NCI-H1930 (cell line): Measurements from ENCODE around the gene EPHA4.
A peak's percentile ranks its signal among the peaks of the same experiment; 100 is the strongest.

ENCODE experiments used
- DNase-seq, 2 experiments: peaks; one replicate each; lab custom pipeline; 2025; lab: John Stamatoyannopoulos, UW

EPHA4 gene

GRCh38 chr2:221439761-221440479 lies 132.2 kb downstream of the EPHA4 start:
- no peak for DNase-seq

DNA sequence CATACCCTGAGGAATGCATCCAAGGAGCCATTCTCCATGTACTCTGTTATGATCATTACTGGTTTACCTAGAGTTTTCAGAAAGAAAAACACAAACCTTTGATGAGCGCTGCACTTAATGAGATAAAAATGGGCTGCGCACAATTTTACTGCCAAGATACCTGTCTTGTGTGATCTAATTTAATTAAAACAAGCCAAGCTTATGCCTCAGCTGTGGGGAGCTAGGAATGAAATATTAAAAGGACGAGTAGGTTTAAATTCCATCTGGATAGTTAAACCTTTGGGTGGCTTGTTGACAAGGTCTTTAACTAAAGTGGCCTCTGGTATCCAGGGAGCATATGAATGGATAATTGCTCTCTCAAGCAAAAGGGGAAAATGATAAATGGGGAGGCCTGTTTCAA lies 135.0 kb downstream of the EPHA4 start:
- DNase-seq = peak in 1 of 2 experiments; percentile 13

DNA sequence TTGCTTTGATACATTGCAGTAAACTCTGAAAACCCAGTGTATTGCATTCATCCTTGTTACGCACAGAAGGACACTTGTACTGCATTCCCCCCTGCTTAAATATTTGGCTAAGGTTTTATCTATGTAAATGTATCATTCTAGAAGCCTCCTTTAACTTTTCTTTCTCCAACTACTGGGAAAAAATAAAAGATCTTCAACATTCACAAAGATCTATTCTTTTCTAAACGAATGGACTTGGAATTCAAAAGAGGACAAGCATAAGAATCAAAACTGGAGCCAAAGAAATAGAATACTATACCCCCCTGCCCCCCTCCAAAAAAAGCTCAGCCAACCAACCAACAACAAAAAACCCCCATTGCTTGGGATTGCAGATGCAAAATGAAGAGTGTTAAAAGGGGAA lies 136.9 kb downstream of the EPHA4 start:
- DNase-seq = peak in 1 of 2 experiments; percentile 64

DNA sequence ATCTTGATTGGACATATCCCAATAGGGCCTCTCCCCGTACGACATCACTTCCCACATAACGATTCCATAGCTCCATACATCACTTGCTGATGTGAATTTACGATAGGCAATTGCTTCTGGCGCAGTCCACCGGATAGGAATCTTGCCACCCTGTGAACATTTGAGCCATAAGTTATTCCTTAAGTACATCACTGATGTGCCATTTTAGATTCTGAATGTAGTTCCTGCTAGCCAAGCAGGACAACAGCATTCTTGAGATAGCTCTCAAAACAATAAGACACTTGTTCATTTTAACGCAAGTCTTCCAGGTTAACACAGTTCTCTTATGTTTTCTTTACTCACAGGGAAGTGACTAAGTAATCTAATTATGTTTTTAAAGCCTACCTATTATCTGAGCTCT lies 138.0 kb downstream of the EPHA4 start:
- DNase-seq = no peak

GRCh38 chr2:221431477-221431876 lies 140.6 kb downstream of the EPHA4 start:
- DNase-seq = peak; percentile 91 to 93

- no peak for DNase-seq
Measured at GRCh38 chr2:221429741-221430491, 142.2 kb downstream of the EPHA4 start.

- no peak for DNase-seq
Measured at GRCh38 chr2:221428896-221429295, 143.2 kb downstream of the EPHA4 start.

GRCh38 chr2:221426929-221427328 lies 145.2 kb downstream of the EPHA4 start:
- no peak for DNase-seq

- DNase-seq = no peak
Measured at GRCh38 chr2:221425891-221426290, 146.2 kb downstream of the EPHA4 start.

- no peak for DNase-seq
Measured at GRCh38 chr2:221425353-221425752, 146.8 kb downstream of the EPHA4 start.

DNA sequence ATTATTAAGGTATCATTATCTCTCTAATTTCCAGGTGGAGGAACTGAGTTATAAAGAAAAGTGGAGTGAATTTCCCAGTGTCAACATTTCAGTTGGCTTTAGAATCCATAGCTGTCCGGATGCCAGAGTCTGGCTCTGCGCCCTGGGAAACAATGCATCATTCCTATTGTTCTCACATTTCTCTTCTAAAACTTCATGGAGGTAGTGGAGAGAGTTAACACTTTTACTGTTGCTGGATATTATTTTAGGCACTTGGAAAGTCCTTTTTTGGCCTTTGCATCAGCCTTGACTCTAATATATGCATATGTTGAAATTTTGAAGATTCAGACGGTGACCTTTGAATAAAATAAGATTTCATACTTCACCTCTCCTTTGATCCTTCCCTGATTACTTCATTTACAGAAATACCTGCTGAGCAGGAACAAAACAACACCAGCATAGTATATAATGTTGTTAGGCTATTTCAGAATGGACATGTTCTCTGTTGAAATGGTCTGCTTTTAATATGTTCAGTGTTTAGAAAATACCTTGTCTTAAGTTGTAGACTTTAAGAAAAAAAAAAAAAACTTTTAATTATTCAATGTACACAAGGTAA lies 148.8 kb downstream of the EPHA4 start:
- DNase-seq = no peak

- DNase-seq = no peak
Measured at GRCh38 chr2:221422516-221423209, 149.4 kb downstream of the EPHA4 start.

DNA sequence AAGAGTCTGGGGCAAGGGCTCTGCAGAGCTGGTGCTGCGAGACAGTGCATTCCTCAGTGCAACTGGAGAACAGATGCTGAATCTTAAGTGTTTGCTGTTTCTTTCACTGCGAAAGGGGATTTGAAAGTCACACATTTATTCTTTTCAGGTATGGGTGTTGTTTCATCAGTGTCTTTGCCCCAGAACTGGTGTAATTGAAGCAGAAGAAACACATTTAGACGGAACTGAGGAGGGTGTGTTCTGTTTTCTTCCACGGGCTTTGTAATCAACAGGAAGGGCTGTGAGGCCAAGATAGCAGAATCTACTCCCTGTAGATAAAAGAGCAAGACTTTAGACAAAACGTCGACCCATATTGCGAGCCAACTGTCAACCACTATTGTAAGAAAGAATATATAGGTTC lies 151.9 kb downstream of the EPHA4 start:
- DNase-seq = no peak

DNA sequence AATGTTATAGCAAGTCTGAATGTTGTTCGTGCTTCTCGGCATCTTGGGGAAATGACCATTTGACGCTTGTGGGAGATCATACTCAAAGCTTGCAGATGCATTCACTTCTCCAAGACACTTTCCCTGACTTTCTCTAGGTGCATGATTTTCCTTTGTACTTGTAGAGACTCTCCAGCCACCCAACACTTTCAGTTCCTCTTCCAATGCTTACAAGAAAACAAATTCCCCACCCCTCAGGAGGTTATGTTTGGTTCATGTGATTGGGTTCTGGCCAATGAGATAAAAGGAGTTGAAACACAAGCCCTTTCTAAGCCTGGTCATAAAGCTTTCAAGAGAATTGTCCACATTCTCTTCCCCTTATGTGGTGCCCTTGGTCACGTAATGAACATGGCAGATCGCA lies 156.3 kb downstream of the EPHA4 start:
- DNase-seq = no peak

DNA sequence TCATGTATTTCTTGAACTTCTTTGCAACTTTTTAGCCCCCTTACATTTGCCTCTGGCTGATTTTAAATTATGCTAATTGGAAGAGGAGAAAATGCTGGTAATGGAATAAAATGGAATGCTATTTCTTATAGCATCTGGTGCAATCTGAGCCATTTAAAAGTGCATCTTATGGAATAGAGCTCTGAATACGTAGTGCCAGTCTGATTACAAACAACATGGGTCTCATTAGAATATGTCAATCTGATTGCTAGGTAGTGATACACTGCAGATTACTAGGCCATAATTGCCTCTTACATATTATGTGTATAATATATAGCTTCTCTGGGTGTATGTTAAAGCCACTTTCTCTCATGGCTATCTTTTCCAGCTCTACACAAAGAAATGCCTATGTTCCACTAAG lies 159.1 kb downstream of the EPHA4 start:
- DNase-seq = no peak

DNA sequence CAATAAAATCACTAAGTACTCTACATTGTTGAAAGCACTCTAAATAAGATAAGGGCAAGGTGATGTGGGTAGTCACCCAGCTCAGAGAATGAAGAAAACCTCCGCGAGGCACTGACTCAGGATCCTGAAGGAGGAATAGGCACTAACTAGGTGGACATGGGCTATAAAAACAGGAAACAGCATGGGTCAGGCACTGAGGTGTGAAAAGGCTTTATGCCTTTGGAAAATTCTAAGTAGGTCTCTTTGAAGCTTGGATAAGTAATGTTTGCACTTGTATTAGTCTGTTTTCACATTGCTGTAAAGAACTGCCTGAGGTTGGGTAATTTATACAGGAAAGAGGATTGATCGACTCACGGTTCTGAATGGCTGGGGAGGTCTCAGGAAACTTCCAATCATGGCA lies 161.6 kb downstream of the EPHA4 start:
- no peak for DNase-seq

GRCh38 chr2:221407765-221408164 lies 164.3 kb downstream of the EPHA4 start:
- no peak for DNase-seq

DNA sequence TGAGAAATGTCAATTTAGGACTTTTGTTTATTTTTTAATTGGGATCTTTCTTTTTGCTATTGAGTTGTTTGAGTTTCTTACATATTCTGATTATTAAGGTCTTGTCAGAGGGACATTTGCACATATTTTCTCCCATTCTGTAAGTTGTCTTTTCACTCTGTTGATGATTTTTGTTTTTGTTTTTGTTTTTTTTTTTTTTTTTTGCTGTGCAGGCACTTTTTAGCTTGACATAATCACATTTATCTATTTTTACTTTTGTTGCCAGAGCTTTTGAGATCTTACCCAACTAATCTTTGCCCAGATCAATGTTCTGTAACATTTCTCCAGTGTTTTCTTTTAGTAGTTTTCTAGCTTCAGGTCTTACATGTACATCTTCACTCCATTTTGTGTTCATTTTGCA lies 166.6 kb downstream of the EPHA4 start:
- no peak for DNase-seq

- no peak for DNase-seq
Measured at GRCh38 chr2:221402072-221402471, 170.0 kb downstream of the EPHA4 start.

- DNase-seq = no peak
Measured at GRCh38 chr2:221400411-221400810, 171.7 kb downstream of the EPHA4 start.

DNA sequence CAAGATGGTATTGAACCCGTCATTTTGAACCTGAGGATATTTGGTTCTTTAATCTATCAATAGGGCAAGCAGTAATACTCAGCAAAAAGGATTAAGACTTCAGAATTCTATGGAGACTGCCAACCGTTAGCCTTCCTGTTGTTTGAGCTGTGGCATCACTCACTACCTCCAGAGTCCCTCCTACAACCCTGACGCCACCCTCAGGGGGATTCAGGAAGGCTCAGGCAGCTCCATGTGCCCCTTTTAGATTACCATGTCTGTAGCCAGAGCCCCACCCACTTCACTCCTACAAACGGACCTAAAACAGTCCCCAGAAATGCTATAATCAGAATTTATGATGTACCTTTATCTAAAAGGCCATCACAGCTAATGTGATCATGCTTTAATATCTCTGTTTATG lies 172.9 kb downstream of the EPHA4 start:
- DNase-seq = no peak

- no peak for DNase-seq
Measured at GRCh38 chr2:221397187-221397586, 174.9 kb downstream of the EPHA4 start.
